ENCODE results near the gene RAB9A.
"Not testable (repeated sequence)": the region's sequence is repeated elsewhere in the genome, so short reads cannot be mapped to it uniquely, and the experiment has no call there.

The RAB9A gene

GRCh38 chrX:13669755-13670154 is 19.2 kb upstream of the RAB9A start:
- not testable (repeated sequence) for DNase-seq (ENCODE audit: low spot score)

- DNase-seq (ENCODE audit: low spot score), result no peak
Measured at GRCh38 chrX:13670197-13670596, 18.7 kb upstream of the RAB9A start.

- DNase-seq (ENCODE audit: low spot score), result no peak
Measured at GRCh38 chrX:13673016-13673415, 15.9 kb upstream of the RAB9A start.

- no peak for DNase-seq (ENCODE audit: low spot score)
Measured at GRCh38 chrX:13676885-13677284, 12.0 kb upstream of the RAB9A start.

GRCh38 chrX:13679700-13680099 is 9.2 kb upstream of the RAB9A start:
- not testable (repeated sequence) for DNase-seq (ENCODE audit: low spot score)

- DNase-seq (ENCODE audit: low spot score), result no peak
Measured at GRCh38 chrX:13681595-13681994, 7.3 kb upstream of the RAB9A start.

GRCh38 chrX:13684361-13684760 is 4.6 kb upstream of the RAB9A start:
- no peak for DNase-seq (ENCODE audit: low spot score)

GRCh38 chrX:13685126-13685763 is 3.7 kb upstream of the RAB9A start:
- no peak for DNase-seq (ENCODE audit: low spot score)

GRCh38 chrX:13687203-13687602 is 1.7 kb upstream of the RAB9A start:
- DNase-seq (ENCODE audit: low spot score), result no peak

GRCh38 chrX:13688384-13688957 is 457 bp upstream of the RAB9A start:
- peak; percentile 22 for DNase-seq (ENCODE audit: low spot score)

- peak; percentile 38 for DNase-seq (ENCODE audit: low spot score)
Measured at GRCh38 chrX:13689741-13690211, 848 bp downstream of the RAB9A start.

- DNase-seq (ENCODE audit: low spot score), result no peak
Measured at GRCh38 chrX:13690836-13691235, 1.9 kb downstream of the RAB9A start.

- DNase-seq (ENCODE audit: low spot score), result no peak
Measured at GRCh38 chrX:13691841-13692371, 3.0 kb downstream of the RAB9A start.

- DNase-seq (ENCODE audit: low spot score), result no peak
Measured at GRCh38 chrX:13692771-13693231, 3.9 kb downstream of the RAB9A start.

- peak; percentile 79 for DNase-seq (ENCODE audit: low spot score)
Measured at GRCh38 chrX:13693341-13693961, 4.5 kb downstream of the RAB9A start.

- no peak for DNase-seq (ENCODE audit: low spot score)
Measured at GRCh38 chrX:13694359-13694758, 5.4 kb downstream of the RAB9A start.

GRCh38 chrX:13694983-13695382 is 6.1 kb downstream of the RAB9A start:
- no peak for DNase-seq (ENCODE audit: low spot score)

- DNase-seq (ENCODE audit: low spot score), result no peak
Measured at GRCh38 chrX:13695601-13696115, 6.7 kb downstream of the RAB9A start.

- no peak for DNase-seq (ENCODE audit: low spot score)
Measured at GRCh38 chrX:13697455-13697854, 8.5 kb downstream of the RAB9A start.

- no peak for DNase-seq (ENCODE audit: low spot score)
Measured at GRCh38 chrX:13697976-13698375, 9.0 kb downstream of the RAB9A start.

GRCh38 chrX:13698432-13698831 is 9.5 kb downstream of the RAB9A start:
- no peak for DNase-seq (ENCODE audit: low spot score)

GRCh38 chrX:13699183-13699826 is 10.4 kb downstream of the RAB9A start:
- no peak for DNase-seq (ENCODE audit: low spot score)

Data from pons (tissue), 1 donor.